A673 (cell line): Measurements from ENCODE around the gene SLC1A6. TPM values are rescaled to one million over a fixed set of nuclear protein-coding genes. Genes with fewer than 3 reads are reported as not detected.

Experiments used
- BruUV-seq: library from RNA; stranded (reverse); fragments of 400-500 nt; replicated peaks from 2 replicates; lab custom pipeline; 2021; lab: Mats Ljungman, UMichigan
- CTCF ChIA-PET: fragments of 300-600 bp; sonication (Branson Sonifier 250); formaldehyde crosslinking; loops from one replicate; lab custom pipeline; 2022; ENCODE audit warnings: antibody characterized with exemption; lab: Charles Lee
- POLR2A ChIA-PET: fragments of 300-600 bp; sonication (Branson Sonifier 250); formaldehyde crosslinking; loops from one replicate; lab custom pipeline; 2022; ENCODE audit warnings: antibody characterized with exemption; ENCODE audit not compliant: low non-redundant PET; lab: Charles Lee
- DNase-seq: peaks from one replicate; pipeline ENCODE4 v3.0.0-alpha.2; 2015; ENCODE audit warnings: low spot score
- H3K27ac ChIP-seq: fragments of 200-600 bp; sonication (generic); 2 replicates; pipeline ENCODE4 v1.5.1; 2016; ENCODE audit warnings: mixed run types, low read depth, mild to moderate bottlenecking, mixed read lengths, antibody characterized with exemption, low read length; ENCODE audit not compliant: poor library complexity, severe bottlenecking
- H3K27me3 ChIP-seq: fragments of 200-600 bp; sonication (generic); replicated peaks from 2 replicates; pipeline ENCODE4 v1.6.1; 2017; ENCODE audit warnings: mixed run types, low read depth, mild to moderate bottlenecking, mixed read lengths, antibody characterized with exemption, low read length; ENCODE audit not compliant: insufficient read depth, poor library complexity
- H3K36me3 ChIP-seq: fragments of 200-600 bp; sonication (generic); 2 replicates; pipeline ENCODE4 v1.6.1; 2016; ENCODE audit warnings: mixed run types, mild to moderate bottlenecking, mixed read lengths, antibody characterized with exemption, low read length; ENCODE audit not compliant: insufficient read depth, poor library complexity, severe bottlenecking
- H3K4me1 ChIP-seq: fragments of 200-600 bp; sonication (generic); 2 replicates; pipeline ENCODE4 v1.6.1; 2017; ENCODE audit warnings: mixed run types, mild to moderate bottlenecking, mixed read lengths, antibody characterized with exemption, low read length; ENCODE audit not compliant: insufficient read depth, poor library complexity, severe bottlenecking
- H3K4me3 ChIP-seq: fragments of 200-600 bp; sonication (generic); 2 replicates; pipeline ENCODE4 v1.5.1; 2016; ENCODE audit warnings: low read depth, mixed run types, mild to moderate bottlenecking, mixed read lengths, low read length; ENCODE audit not compliant: poor library complexity, severe bottlenecking
- H3K9me3 ChIP-seq: fragments of 200-600 bp; sonication (generic); 2 replicates; pipeline ENCODE4 v1.6.1; 2016; ENCODE audit warnings: mixed run types, low read depth, mild to moderate bottlenecking, mixed read lengths, antibody characterized with exemption, low read length; ENCODE audit not compliant: poor library complexity, severe bottlenecking
- CTCF ChIP-seq: fragments of 300-800, 200-600 bp; sonication (generic); conservative IDR thresholded peaks from 2 replicates; pipeline ENCODE4 v1.5.1; 2017; ENCODE audit warnings: low read depth, mild to moderate bottlenecking, antibody characterized with exemption, low read length, moderate library complexity, mixed read lengths
- EZH2 ChIP-seq: fragments of 200-600 bp; sonication (generic); IDR thresholded peaks from 2 replicates; pipeline ENCODE4 v1.6.1; 2017; ENCODE audit warnings: borderline replicate concordance, low read depth, mild to moderate bottlenecking, mixed read lengths, antibody characterized with exemption, low read length; ENCODE audit not compliant: poor library complexity, severe bottlenecking
- intact Hi-C: fragments of 100-400 bp; cut with micrococcal nuclease; formaldehyde crosslinking; loops from one replicate; pipeline ENCODE4 v1.10.0; 2022; ENCODE audit not compliant: unreplicated experiment
- total RNA-seq: library from RNA; stranded (reverse); gene quantifications from 2 replicates; pipeline ENCODE4 v1.2.3, GENCODE V29; 2021

SLC1A6 gene
- total RNA-seq, 1 experiment from 2014 or later: 0.26 TPM

GRCh38 chr19:15008308-15008707 is 28.6 kb upstream of the SLC1A6 start:
- intact Hi-C loops: no loop called here
- no peak for DNase-seq
- no peak for TF ChIP-seq EZH2
- TF ChIP-seq CTCF: no peak
- Histone ChIP-seq H3K27me3 (peaks cover 38% of the 10 kb centered on the region), H3K36me3 (no peaks in the 10 kb centered on the region), H3K9me3 (no peaks in the 10 kb centered on the region), H3K4me3 (no peak overlapping the region), H3K4me1 (no peaks in the 10 kb centered on the region), H3K27ac (no peak overlapping the region)
- ChIA-PET CTCF (no interaction called here), POLR2A (no interaction called here)
- BruUV-seq: no TSS peak

- no peaks in the 10 kb centered on the region for H3K4me1 ChIP-seq
- peaks cover 65% of the 10 kb centered on the region for H3K27me3 ChIP-seq
- no peak overlapping the region for H3K27ac ChIP-seq
- no peak overlapping the region for H3K4me3 ChIP-seq
- POLR2A ChIA-PET: no interaction called here
- no peaks in the 10 kb centered on the region for H3K36me3 ChIP-seq
- CTCF ChIA-PET: no interaction called here
- TF ChIP-seq EZH2 (no peak), CTCF (no peak)
- no peak for DNase-seq
- BruUV-seq: no TSS peak
- no peaks in the 10 kb centered on the region for H3K9me3 ChIP-seq
- intact Hi-C loops: no loop called here
These were observed 18.3 kb upstream of the SLC1A6 start for GRCh38 chr19:14997981-14998380.

GRCh38 chr19:14992780-14993179 is 13.1 kb upstream of the SLC1A6 start:
- ChIA-PET CTCF (no interaction called here), POLR2A (no interaction called here)
- TF ChIP-seq CTCF: no peak
- intact Hi-C loops: no loop called here
- no TSS peak for BruUV-seq
- Histone ChIP-seq H3K4me3 (no peak overlapping the region), H3K36me3 (no peaks in the 10 kb centered on the region), H3K27me3 (peaks cover 51% of the 10 kb centered on the region), H3K4me1 (no peaks in the 10 kb centered on the region), H3K9me3 (no peaks in the 10 kb centered on the region), H3K27ac (no peak overlapping the region)
- DNase-seq: no peak
